Endothelial cell of umbilical vein (primary cell): ENCODE data around the gene CAMKMT. TPM values are rescaled to one million over a fixed set of nuclear protein-coding genes. Genes with fewer than 3 reads are reported as not detected.

Experiments
- BruUV-seq: library from RNA; stranded (reverse); fragments of 400-500 nt; replicated peaks from 2 replicates; lab custom pipeline; 2021; lab: Mats Ljungman, UMichigan
- CTCF ChIA-PET: fragments of 300-600, 350-600 bp; sonication (Branson Sonifier 250); formaldehyde crosslinking; loops from one replicate; lab custom pipeline; 2021; ENCODE audit warnings: antibody characterized with exemption, inconsistent platforms; lab: Charles Lee
- POLR2A ChIA-PET: fragments of 300-600, 350-600 bp; sonication (Branson Sonifier 250); formaldehyde crosslinking; loops from one replicate; lab custom pipeline; 2021; ENCODE audit warnings: antibody characterized with exemption, inconsistent platforms; lab: Charles Lee
- DNase-seq: peaks from one replicate; pipeline ENCODE4 v3.0.0-alpha.2; 2011; ENCODE audit warnings: low read depth, low spot score
- FAIRE-seq: peaks from 2 replicates; lab custom pipeline; 2011; peaks lifted over from hg19 to GRCh38; lab: Jason Lieb, UNC
- H2AFZ ChIP-seq: 2 replicates; pipeline ENCODE4 v1.6.0; 2012; ENCODE audit warnings: low read depth, low read length, control low read depth, inconsistent platforms
- H3K27ac ChIP-seq: 2 replicates; pipeline ENCODE4 v1.5.1; 2011; ENCODE audit warnings: low read depth, mild to moderate bottlenecking, control low read depth, low read length, moderate library complexity; ENCODE audit not compliant: insufficient read depth
- H3K27me3 ChIP-seq, 2 experiments: 2 replicates each; pipeline versions ENCODE4 v1.6.0 to v1.6.1; 2011; ENCODE audit warnings: low read length in 2 of 2, mixed read lengths in 1 of 2; ENCODE audit not compliant: control insufficient read depth in 2 of 2, insufficient read depth in 2 of 2
- H3K36me3 ChIP-seq, 2 experiments: 2 replicates in 1 of 2; 3 replicates in 1 of 2; pipeline ENCODE4 v1.5.1; 2011; ENCODE audit warnings: low read length in 2 of 2, mild to moderate bottlenecking in 1 of 2, moderate library complexity in 1 of 2; ENCODE audit not compliant: control insufficient read depth in 2 of 2, insufficient read depth in 2 of 2; ENCODE audit errors: extremely low read depth in 1 of 2
- H3K4me1 ChIP-seq: 3 replicates; pipeline ENCODE4 v1.5.1; 2011; ENCODE audit warnings: mild to moderate bottlenecking, low read length; ENCODE audit not compliant: control insufficient read depth, insufficient read depth; ENCODE audit errors: extremely low read depth
- H3K4me2 ChIP-seq: 2 replicates; pipeline ENCODE4 v1.6.1; 2011; ENCODE audit warnings: low read length, control low read depth, mixed read lengths; ENCODE audit not compliant: insufficient read depth
- H3K4me3 ChIP-seq, 3 experiments: fragments of 200-600 bp in 1 of 3; sonication (generic), shearing (Covaris generic) in 1 of 3; replicated peaks in 1 of 3; 2 replicates each; pipeline ENCODE4 v1.5.1; 2011 to 2016; ENCODE audit warnings: control low read depth in 3 of 3, low read length in 3 of 3, mild to moderate bottlenecking in 2 of 3, inconsistent platforms in 1 of 3, low read depth in 1 of 3, moderate library complexity in 1 of 3; ENCODE audit not compliant: insufficient read depth in 1 of 3
- H3K79me2 ChIP-seq: 2 replicates; pipeline ENCODE4 v1.6.0; 2012; ENCODE audit warnings: low read length, inconsistent platforms; ENCODE audit not compliant: control insufficient read depth, insufficient read depth
- H3K9ac ChIP-seq: replicated peaks from 2 replicates; pipeline ENCODE3; 2011; ENCODE audit warnings: low read length, control low read depth; ENCODE audit not compliant: insufficient read depth; ENCODE audit errors: extremely low read depth
- H3K9me1 ChIP-seq: replicated peaks from 3 replicates; pipeline ENCODE4 v1.6.0; 2011; ENCODE audit warnings: mild to moderate bottlenecking, low read length; ENCODE audit not compliant: control insufficient read depth, insufficient read depth; ENCODE audit errors: extremely low read depth
- H3K9me3 ChIP-seq: replicated peaks from 2 replicates; pipeline ENCODE4 v1.5.1; 2012; ENCODE audit warnings: low read length, inconsistent platforms; ENCODE audit not compliant: control insufficient read depth, insufficient read depth
- H4K20me1 ChIP-seq: replicated peaks from 2 replicates; pipeline ENCODE3; 2011; ENCODE audit warnings: mild to moderate bottlenecking, low read length; ENCODE audit not compliant: control insufficient read depth, insufficient read depth; ENCODE audit errors: extremely low read depth
- GATA2 ChIP-seq: IDR thresholded peaks from 2 replicates; pipeline ENCODE4 v1.7.0; 2011; ENCODE audit warnings: low read depth, mild to moderate bottlenecking, moderate library complexity, mixed read lengths, low read length; ENCODE audit not compliant: insufficient read length, insufficient read depth
- JUN ChIP-seq: IDR thresholded peaks from 2 replicates; pipeline ENCODE4 v1.6.1; 2011; ENCODE audit warnings: borderline replicate concordance, low read depth; ENCODE audit not compliant: insufficient read length, insufficient read depth
- MYC ChIP-seq: IDR thresholded peaks from one replicate; pipeline ENCODE4 v1.6.1; 2011; ENCODE audit warnings: mild to moderate bottlenecking, low read depth, low read length
- POLR2A ChIP-seq: IDR thresholded peaks from 2 replicates; pipeline ENCODE4 v1.6.1; 2012; ENCODE audit warnings: low read depth, mild to moderate bottlenecking, control low read depth, low read length
- POLR2AphosphoS5 ChIP-seq: IDR thresholded peaks from 2 replicates; pipeline ENCODE4 v1.6.1; 2012; ENCODE audit warnings: low read depth, mild to moderate bottlenecking, control low read depth, low read length, moderate library complexity; ENCODE audit not compliant: insufficient read depth
- dilution Hi-C: fragments of 300-500 bp; cut with MboI; formaldehyde crosslinking; loops from one replicate; pipeline ENCODE4 v1.15.0; 2019; ENCODE audit warnings: low sequenced_read_pairs; ENCODE audit not compliant: extremely low pct_ligation_motif_present
- intact Hi-C: fragments of 100-400 bp; cut with micrococcal nuclease; formaldehyde crosslinking; loops from one replicate; pipeline ENCODE4 v1.10.0; 2022
- polyA plus RNA-seq, 4 experiments: library from polyadenylated mRNA; depleted of rRNA in 3 of 4; stranded (reverse) in 3 of 4; unstranded in 1 of 4; fragments of >200 nt; gene quantifications; 2 replicates each; pipeline versions ENCODE4 v1.2.1 to v1.2.3, GENCODE V29; 2011 to 2012; ENCODE audit warnings: missing spikeins in 1 of 4
- total RNA-seq: library from RNA; stranded (reverse); gene quantifications from 2 replicates; pipeline ENCODE4 v1.2.3, GENCODE V29; 2021

The CAMKMT gene
- total and polyA plus RNA-seq, 2 donors (not counting 3 experiments of a cell fraction or from before 2014, with no cell fraction given): 4.1 to 10.7 TPM

DNA sequence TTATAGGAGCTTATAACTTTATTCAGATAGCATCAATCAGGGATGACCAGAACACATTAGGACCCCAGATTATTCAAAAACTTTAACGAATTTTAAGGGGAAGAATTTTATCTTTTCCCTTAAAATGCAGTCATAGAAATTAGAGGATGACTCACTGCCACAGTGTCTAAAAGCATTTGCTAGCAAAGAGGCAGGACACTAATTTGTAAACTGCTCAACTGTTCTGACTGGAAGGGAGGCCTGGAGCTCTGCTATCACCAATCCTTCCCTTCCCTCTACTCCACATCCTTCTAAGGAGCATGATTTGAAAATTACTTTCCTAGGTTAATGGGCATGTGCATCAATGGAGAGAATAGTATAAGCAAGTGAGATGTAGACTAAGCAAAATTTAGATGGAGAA, 40.9 kb upstream of the CAMKMT start:
- Histone ChIP-seq H4K20me1 (no peaks in the 10 kb centered on the region), H3K36me3 (peaks cover 7 to 8% of the 10 kb centered on the region in 2 experiments), H3K27me3 (no peaks in the 10 kb centered on the region), H3K4me2 (no peak overlapping the region), H3K9ac (no peak overlapping the region), H3K4me3 (no peak overlapping the region), H3K27ac (no peak overlapping the region), H3K4me1 (no peaks in the 10 kb centered on the region), H3K79me2 (no peaks in the 10 kb centered on the region), H3K9me1 (no peaks in the 10 kb centered on the region), H2AFZ (no peak overlapping the region), H3K9me3 (no peaks in the 10 kb centered on the region)
- dilution Hi-C loops: no loop called here
- ChIA-PET POLR2A (no interaction called here), CTCF (interaction anchor here (0.8 to 1.7 kb wide), 5 partner anchors 8 to 277 kb away, joined by 3 to 4 read pairs (median 3); no protein-coding TSS in a partner anchor)
- FAIRE-seq: no peak
- DNase-seq: no peak
- BruUV-seq: no TSS peak
- TF ChIP-seq JUN: peak; percentile 6
- TF ChIP-seq MYC: no peak
- intact Hi-C loops: no loop called here

GRCh38 chr2:44321360-44321759, 40.4 kb upstream of the CAMKMT start:
- H3K4me3 ChIP-seq: no peak overlapping the region
- H3K36me3 ChIP-seq: peaks cover 7 to 8% of the 10 kb centered on the region in 2 experiments
- dilution Hi-C loops (no loop called here), intact Hi-C loops (no loop called here)
- FAIRE-seq (no peak), DNase-seq (no peak)
- no peaks in the 10 kb centered on the region for H3K9me3 ChIP-seq
- H3K4me2 ChIP-seq: no peak overlapping the region
- H2AFZ ChIP-seq: no peak overlapping the region
- H3K9ac ChIP-seq: no peak overlapping the region
- no peaks in the 10 kb centered on the region for H3K27me3 ChIP-seq
- H4K20me1 ChIP-seq: no peaks in the 10 kb centered on the region
- no peak overlapping the region for H3K27ac ChIP-seq
- ChIA-PET POLR2A (no interaction called here), CTCF (interaction anchor here (0.9 to 1.0 kb wide), 2 partner anchors 9 to 33 kb away, joined by 3 read pairs; no protein-coding TSS in a partner anchor)
- H3K9me1 ChIP-seq: no peaks in the 10 kb centered on the region
- H3K4me1 ChIP-seq: no peaks in the 10 kb centered on the region
- TF ChIP-seq POLR2A: no peak
- TF ChIP-seq POLR2AphosphoS5: no peak
- no peak for TF ChIP-seq GATA2
- no peaks in the 10 kb centered on the region for H3K79me2 ChIP-seq
- BruUV-seq: no TSS peak
